BJ (cell line): ENCODE data around the gene RRH. TPM values are rescaled to one million over a fixed set of nuclear protein-coding genes. Genes with fewer than 3 reads are reported as not detected.
"Not testable (repeated sequence)": the region's sequence is repeated elsewhere in the genome, so short reads cannot be mapped to it uniquely, and the experiment has no call there.

Experiments used
- CTCF ChIA-PET: fragments of 350-600 bp; formaldehyde crosslinking; extraction: SDS; loops from one replicate; lab custom pipeline; 2021; ENCODE audit warnings: antibody characterized with exemption, inconsistent platforms; lab: Yijun Ruan, JAX
- POLR2A ChIA-PET: fragments of 300-600 bp; sonication (Branson Sonifier 250); formaldehyde crosslinking; extraction: SDS; loops from one replicate; lab custom pipeline; 2021; ENCODE audit warnings: antibody characterized with exemption; lab: Charles Lee
- DNase-seq: peaks from one replicate; pipeline ENCODE4 v3.0.0-alpha.2; 2011; ENCODE audit warnings: low read depth
- H3K27me3 ChIP-seq: 2 replicates; pipeline ENCODE4 v1.6.0; 2011; ENCODE audit warnings: low read length; ENCODE audit not compliant: control insufficient read depth, insufficient read depth
- H3K36me3 ChIP-seq: 2 replicates; pipeline ENCODE4 v1.5.1; 2011; ENCODE audit warnings: low read length; ENCODE audit not compliant: control insufficient read depth, insufficient read depth
- H3K4me3 ChIP-seq: 2 replicates; pipeline ENCODE4 v1.5.1; 2011; ENCODE audit warnings: low read depth, mild to moderate bottlenecking, control low read depth, low read length
- CTCF ChIP-seq: IDR thresholded peaks from 2 replicates; pipeline ENCODE4 v1.5.1; 2011; ENCODE audit warnings: low read depth, mild to moderate bottlenecking, control low read depth, inconsistent platforms, low read length, moderate library complexity; ENCODE audit not compliant: insufficient read depth
- polyA plus RNA-seq: library from polyadenylated mRNA; depleted of rRNA; stranded (reverse); fragments of >200 nt; gene quantifications from 2 replicates; pipeline ENCODE4 v1.2.3, GENCODE V29; 2011

RRH gene
- polyA plus RNA-seq, 1 experiment, result 0.05 TPM

- Histone ChIP-seq H3K27me3 (no peaks in the 10 kb centered on the region), H3K36me3 (no peaks in the 10 kb centered on the region), H3K4me3 (no peak overlapping the region)
- no peak for DNase-seq
- ChIA-PET CTCF (interaction anchor here (0.7 kb wide), 1 partner anchor 44 kb away, joined by 3 read pairs; no protein-coding TSS in a partner anchor), POLR2A (no interaction called here)
- TF ChIP-seq CTCF, result no peak
These were observed 20.7 kb downstream of the RRH start for GRCh38 chr4:109848501-109848900.

GRCh38 chr4:109850601-109851000, 22.8 kb downstream of the RRH start:
- H3K4me3 ChIP-seq, result no peak overlapping the region
- POLR2A ChIA-PET, result no interaction called here
- H3K27me3 ChIP-seq, result no peaks in the 10 kb centered on the region
- TF ChIP-seq CTCF, result no peak
- no peak for DNase-seq
- H3K36me3 ChIP-seq, result no peaks in the 10 kb centered on the region
- CTCF ChIA-PET, result no interaction called here

- POLR2A ChIA-PET, DNase-seq, H3K36me3 ChIP-seq, CTCF ChIA-PET, H3K27me3 ChIP-seq, H3K4me3 ChIP-seq: not testable (repeated sequence)
These were observed 31.9 kb downstream of the RRH start for GRCh38 chr4:109859426-109860300.

- DNase-seq, result no peak
- POLR2A ChIA-PET, result no interaction called here
- H3K27me3 ChIP-seq, result no peaks in the 10 kb centered on the region
- no peak overlapping the region for H3K4me3 ChIP-seq
- no peaks in the 10 kb centered on the region for H3K36me3 ChIP-seq
- no peak for TF ChIP-seq CTCF
- CTCF ChIA-PET, result interaction anchor here (1.1 to 1.3 kb wide), 2 partner anchors 9 to 436 kb away, joined by 3 to 4 read pairs; no protein-coding TSS in a partner anchor
These were observed 33.5 kb downstream of the RRH start for GRCh38 chr4:109861271-109861670.

- Histone ChIP-seq H3K36me3 (no peaks in the 10 kb centered on the region), H3K27me3 (no peaks in the 10 kb centered on the region), H3K4me3 (no peak overlapping the region)
- DNase-seq, result no peak
- POLR2A ChIA-PET, result no interaction called here
- TF ChIP-seq CTCF, result no peak
- CTCF ChIA-PET, result interaction anchor here (1.3 kb wide), 1 partner anchor 437 kb away, joined by 4 read pairs; no protein-coding TSS in a partner anchor
These were observed 34.2 kb downstream of the RRH start for GRCh38 chr4:109861916-109862511.
